HepG2 (cell line): Measurements from ENCODE around the gene MBLAC1. TPM values are rescaled to one million over a fixed set of nuclear protein-coding genes. Genes with fewer than 3 reads are reported as not detected.

Experiments used
- CBX1 ChIP-seq: IDR thresholded peaks from one replicate; pipeline ENCODE4 v1.6.1; 2016; ENCODE audit warnings: antibody characterized with exemption, low read depth
- DMAP1 ChIP-seq: IDR thresholded peaks from 2 replicates; pipeline ENCODE4 v1.6.1; 2016
- ELF3 ChIP-seq: IDR thresholded peaks from 2 replicates; pipeline ENCODE4 v1.6.1; 2016; ENCODE audit warnings: missing genetic modification reagents, missing compliant biosample characterization
- HDAC1 ChIP-seq: sonication (generic); formaldehyde crosslinking; IDR thresholded peaks from 2 replicates; pipeline ENCODE4 v1.5.1; 2020; ENCODE audit warnings: mild to moderate bottlenecking, missing genetic modification reagents
- HDAC2 ChIP-seq: sonication (generic); formaldehyde crosslinking; IDR thresholded peaks from 2 replicates; pipeline ENCODE4 v1.4.0; 2020; ENCODE audit warnings: missing genetic modification reagents
- KLF16 ChIP-seq, 2 experiments: sonication (generic) in 1 of 2; formaldehyde crosslinking in 1 of 2; IDR thresholded peaks; 2 replicates each; pipeline versions ENCODE4 v1.6.1 to v1.8.0; 2016 to 2023; ENCODE audit warnings: missing genetic modification reagents in 2 of 2, missing compliant biosample characterization in 1 of 2
- MAFF ChIP-seq: IDR thresholded peaks from 2 replicates; pipeline ENCODE4 v1.6.1; 2011; ENCODE audit warnings: low read depth, low read length, improper control_type of control experiment
- MED8 ChIP-seq: sonication (generic); formaldehyde crosslinking; IDR thresholded peaks from 2 replicates; pipeline ENCODE4 v1.8.1; 2023; ENCODE audit warnings: mild to moderate bottlenecking, missing genetic modification reagents; ENCODE audit not compliant: insufficient replicate concordance
- MTA3 ChIP-seq: sonication (generic); formaldehyde crosslinking; IDR thresholded peaks from 2 replicates; pipeline ENCODE4 v1.4.0; 2020; ENCODE audit warnings: missing genetic modification reagents
- MXD1 ChIP-seq: sonication (generic); formaldehyde crosslinking; IDR thresholded peaks from 2 replicates; pipeline ENCODE4 v1.4.0; 2020; ENCODE audit warnings: mild to moderate bottlenecking, missing genetic modification reagents
- MZF1 ChIP-seq: sonication (generic); formaldehyde crosslinking; IDR thresholded peaks from 2 replicates; pipeline ENCODE4 v1.8.1; 2023; ENCODE audit warnings: mild to moderate bottlenecking, missing genetic modification reagents, borderline replicate concordance
- NCOR1 ChIP-seq: fragments of 200-600 bp; sonication (generic); IDR thresholded peaks from 2 replicates; pipeline ENCODE4 v1.7.0; 2017; ENCODE audit warnings: antibody characterized with exemption, low read length, borderline replicate concordance
- PITX1 ChIP-seq: sonication (generic); formaldehyde crosslinking; IDR thresholded peaks from 2 replicates; pipeline ENCODE4 v1.5.1; 2020; ENCODE audit warnings: mild to moderate bottlenecking, missing genetic modification reagents
- RAD51 ChIP-seq: fragments of 450-650 bp; IDR thresholded peaks from 2 replicates; pipeline ENCODE4 v1.6.1; 2016; ENCODE audit warnings: borderline replicate concordance
- SAFB2 ChIP-seq: sonication (generic); formaldehyde crosslinking; IDR thresholded peaks from 2 replicates; pipeline ENCODE4 v1.5.1; 2020; ENCODE audit warnings: missing genetic modification reagents, low read depth, mild to moderate bottlenecking, borderline replicate concordance
- SMAD3 ChIP-seq: sonication (generic); formaldehyde crosslinking; IDR thresholded peaks from 2 replicates; pipeline ENCODE4 v1.4.0; 2020; ENCODE audit warnings: missing genetic modification reagents
- SP2 ChIP-seq: sonication (generic); formaldehyde crosslinking; IDR thresholded peaks from 2 replicates; pipeline ENCODE4 v1.5.1; 2020; ENCODE audit warnings: mild to moderate bottlenecking, missing genetic modification reagents
- TFDP1 ChIP-seq: IDR thresholded peaks from 2 replicates; pipeline ENCODE4 v1.6.1; 2016; ENCODE audit warnings: missing compliant biosample characterization, missing genetic modification reagents, borderline replicate concordance
- THAP7 ChIP-seq: sonication (generic); formaldehyde crosslinking; IDR thresholded peaks from 2 replicates; pipeline ENCODE4 v1.8.1; 2023; ENCODE audit warnings: mild to moderate bottlenecking, missing genetic modification reagents
- TOE1 ChIP-seq: sonication (generic); formaldehyde crosslinking; IDR thresholded peaks from 2 replicates; pipeline ENCODE4 v1.4.0; 2020; ENCODE audit warnings: mild to moderate bottlenecking, missing genetic modification reagents
- TRIM24 ChIP-seq: sonication (generic); formaldehyde crosslinking; IDR thresholded peaks from 2 replicates; pipeline ENCODE4 v1.8.0; 2022; ENCODE audit warnings: mild to moderate bottlenecking, missing genetic modification reagents
- ZBTB33 ChIP-seq: sonication (generic); formaldehyde crosslinking; IDR thresholded peaks from 2 replicates; pipeline ENCODE4 v1.4.0; 2020; ENCODE audit warnings: missing genetic modification reagents
- ZKSCAN1 ChIP-seq: fragments of 150-350 bp; IDR thresholded peaks from 2 replicates; pipeline ENCODE4 v1.6.1; 2014; ENCODE audit warnings: low read length
- ZNF12 ChIP-seq: sonication (generic); formaldehyde crosslinking; IDR thresholded peaks from 2 replicates; pipeline ENCODE4 v1.5.0; 2020; ENCODE audit warnings: missing genetic modification reagents
- ZNF292 ChIP-seq: sonication (generic); formaldehyde crosslinking; IDR thresholded peaks from 2 replicates; pipeline ENCODE4 v1.8.1; 2022; ENCODE audit warnings: mild to moderate bottlenecking, low read depth, missing genetic modification reagents, borderline replicate concordance
- ZNF543 ChIP-seq: sonication (generic); formaldehyde crosslinking; IDR thresholded peaks from 2 replicates; pipeline ENCODE4 v1.4.0; 2020; ENCODE audit warnings: mild to moderate bottlenecking, missing genetic modification reagents
- ZNF761 ChIP-seq: sonication (generic); formaldehyde crosslinking; conservative IDR thresholded peaks from 2 replicates; pipeline ENCODE4 v1.4.0; 2020; ENCODE audit warnings: mild to moderate bottlenecking, missing genetic modification reagents
- ZNF839 ChIP-seq: sonication (generic); formaldehyde crosslinking; IDR thresholded peaks from 2 replicates; pipeline ENCODE4 v1.4.0; 2020; ENCODE audit warnings: missing genetic modification reagents, mild to moderate bottlenecking, borderline replicate concordance
- ZSCAN30 ChIP-seq: sonication (generic); formaldehyde crosslinking; IDR thresholded peaks from 2 replicates; pipeline ENCODE4 v1.5.0; 2020; ENCODE audit warnings: mild to moderate bottlenecking, missing genetic modification reagents
- polyA plus RNA-seq, 8 experiments: library from polyadenylated mRNA; depleted of rRNA in 3 of 8; stranded (reverse) in 7 of 8; unstranded in 1 of 8; fragments of >200 nt; fragmentation: Illumina TruSeq in 4 of 8; extraction: Trizol in 4 of 8; gene quantifications; 2 replicates each; pipeline versions ENCODE4 v1.2.1 to v1.2.3, GENCODE V29; 2011 to 2016; ENCODE audit warnings: low read depth in 4 of 8, missing spikeins in 1 of 8, mixed read lengths in 1 of 8; ENCODE audit not compliant: insufficient read depth in 1 of 8
- total RNA-seq, 5 experiments: library from RNA; depleted of rRNA; stranded (reverse); fragments of >200 nt; fragmentation: Illumina TruSeq; extraction: Trizol; gene quantifications; 2 replicates each; pipeline ENCODE4 v1.2.3, GENCODE V29; 2016; ENCODE audit warnings: low read depth in 1 of 5

MBLAC1 gene
- total and polyA plus RNA-seq, 2 of the 13 experiments (the other 11 are each of a cell fraction or from before 2014, with no cell fraction given) = 0.79 to 2.1 TPM

- TF ChIP-seq MZF1 (CRISPR knock-in tag) (no peak), MTA3 (CRISPR knock-in tag) (no peak), MED8 (CRISPR knock-in tag) (no peak), ZNF761 (CRISPR knock-in tag) (no peak), MAFF (no peak), ZNF543 (CRISPR knock-in tag) (no peak), MXD1 (CRISPR knock-in tag) (peak; percentile 53; the same call in 1 of the 2 replicates), SMAD3 (CRISPR knock-in tag) (no peak), TOE1 (CRISPR knock-in tag) (no peak), KLF16 (CRISPR knock-in tag; IDR thresholded peaks at IDR 0.05) (no peak; a peak in 1 of 4 replicates), ZNF839 (CRISPR knock-in tag) (no peak), ZSCAN30 (no peak), ZNF12 (no peak), RAD51 (no peak), SP2 (CRISPR knock-in tag) (peak; percentile 79), SAFB2 (CRISPR knock-in tag) (no peak), ZKSCAN1 (no peak), TFDP1 (CRISPR knock-in tag) (peak; percentile 77), HDAC1 (CRISPR knock-in tag) (no peak), ELF3 (CRISPR knock-in tag) (no peak), THAP7 (CRISPR knock-in tag) (no peak), TRIM24 (no peak), ZBTB33 (CRISPR knock-in tag) (peak; percentile 73), DMAP1 (no peak), NCOR1 (no peak), ZNF292 (no peak), CBX1 (no peak), PITX1 (CRISPR knock-in tag) (no peak), HDAC2 (CRISPR knock-in tag) (no peak)
These were observed 50.6 kb downstream of the MBLAC1 start, which contains the start of the genes GPC2 and STAG3 (continued) for GRCh38 chr7:100177045-100178001.
